BLaER1 (cell line): ENCODE results near the gene PARP6.
A peak's percentile ranks its signal among the peaks of the same experiment; 100 is the strongest.

ENCODE experiments used
- H3K27ac ChIP-seq: shearing (Covaris generic); formaldehyde crosslinking; 2 replicates; pipeline ENCODE4 v1.8.1; 2022
- H3K27me3 ChIP-seq: shearing (Covaris generic); formaldehyde crosslinking; 2 replicates; pipeline ENCODE4 v1.8.1; 2022
- H3K36me3 ChIP-seq: shearing (Covaris generic); formaldehyde crosslinking; 2 replicates; pipeline ENCODE4 v1.8.1; 2022
- H3K4me1 ChIP-seq: shearing (Covaris generic); formaldehyde crosslinking; 2 replicates; pipeline ENCODE4 v1.8.1; 2022
- H3K4me2 ChIP-seq: shearing (Covaris generic); formaldehyde crosslinking; 2 replicates; pipeline ENCODE4 v1.8.1; 2022
- H3K4me3 ChIP-seq: shearing (Covaris generic); formaldehyde crosslinking; 2 replicates; pipeline ENCODE4 v1.8.1; 2022
- H3K9ac ChIP-seq: shearing (Covaris generic); formaldehyde crosslinking; 2 replicates; pipeline ENCODE4 v1.8.1; 2022
- H3K9me3 ChIP-seq: shearing (Covaris generic); formaldehyde crosslinking; 2 replicates; pipeline ENCODE4 v1.8.1; 2022
- H4K20me1 ChIP-seq: shearing (Covaris generic); formaldehyde crosslinking; 2 replicates; pipeline ENCODE4 v1.8.1; 2022
- Cebpa-rat ChIP-seq: shearing (Covaris generic); IDR thresholded peaks from 2 replicates; pipeline ENCODE4 v1.8.1; 2022

PARP6 gene, protein sequence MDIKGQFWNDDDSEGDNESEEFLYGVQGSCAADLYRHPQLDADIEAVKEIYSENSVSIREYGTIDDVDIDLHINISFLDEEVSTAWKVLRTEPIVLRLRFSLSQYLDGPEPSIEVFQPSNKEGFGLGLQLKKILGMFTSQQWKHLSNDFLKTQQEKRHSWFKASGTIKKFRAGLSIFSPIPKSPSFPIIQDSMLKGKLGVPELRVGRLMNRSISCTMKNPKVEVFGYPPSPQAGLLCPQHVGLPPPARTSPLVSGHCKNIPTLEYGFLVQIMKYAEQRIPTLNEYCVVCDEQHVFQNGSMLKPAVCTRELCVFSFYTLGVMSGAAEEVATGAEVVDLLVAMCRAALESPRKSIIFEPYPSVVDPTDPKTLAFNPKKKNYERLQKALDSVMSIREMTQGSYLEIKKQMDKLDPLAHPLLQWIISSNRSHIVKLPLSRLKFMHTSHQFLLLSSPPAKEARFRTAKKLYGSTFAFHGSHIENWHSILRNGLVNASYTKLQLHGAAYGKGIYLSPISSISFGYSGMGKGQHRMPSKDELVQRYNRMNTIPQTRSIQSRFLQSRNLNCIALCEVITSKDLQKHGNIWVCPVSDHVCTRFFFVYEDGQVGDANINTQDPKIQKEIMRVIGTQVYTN

DNA sequence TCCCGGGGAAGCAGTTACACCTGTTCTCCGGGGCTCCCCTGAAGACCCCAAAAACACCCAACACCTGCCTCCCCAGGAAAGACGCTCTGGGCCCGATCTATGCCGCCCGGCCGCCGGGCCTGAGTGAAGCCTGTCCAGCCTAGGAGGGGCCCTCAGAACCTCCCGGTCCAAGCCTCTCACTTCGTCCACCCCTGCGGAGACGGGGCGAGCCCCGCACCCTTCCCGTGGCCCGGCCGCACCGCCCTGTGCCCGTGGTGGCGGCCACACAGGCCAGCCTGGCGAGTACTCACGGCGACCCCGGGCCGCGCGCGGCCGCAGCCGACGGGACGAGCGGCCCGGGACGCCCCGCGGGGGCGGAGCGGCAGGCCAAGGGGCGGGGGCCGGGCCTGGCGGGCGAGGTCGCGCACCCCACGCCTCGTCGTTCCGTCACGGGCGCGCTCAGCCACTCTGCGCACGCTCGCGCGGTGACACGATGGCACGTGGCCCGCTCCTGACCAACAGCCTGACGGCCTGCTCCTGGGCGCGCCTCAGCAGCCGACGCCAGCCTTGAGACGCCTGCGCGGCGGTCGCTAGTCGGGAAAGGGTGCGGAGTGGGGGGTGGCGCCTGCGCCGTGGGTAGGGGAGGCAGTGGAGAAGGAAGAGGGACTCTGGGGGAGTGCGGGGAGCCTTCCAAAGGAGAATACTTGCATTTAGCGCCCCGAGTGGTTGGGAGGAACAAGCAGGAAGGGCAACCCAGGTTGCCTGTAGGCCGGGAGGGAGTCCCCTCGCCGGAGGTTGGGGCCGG lies at the start of gene PARP6:
TSS of gene PARP6 (minus strand) at position 342 of the 784 bp plus-strand sequence. CDS start 5,077 bp downstream, outside the sequence.
- peak within 1 kb of the TSS; percentile 91 for H3K27ac ChIP-seq
- peak within 1 kb of the TSS; percentile 98 for H3K4me3 ChIP-seq
- H3K4me2 ChIP-seq, result peak within 1 kb of the TSS; percentile 93
- peaks cover 19% of the 10 kb centered on the region for H4K20me1 ChIP-seq
- H3K36me3 ChIP-seq, result peaks cover 31% of the 10 kb centered on the region
- peak within 1 kb of the TSS; percentile 95 for H3K9ac ChIP-seq
- no peak for TF ChIP-seq Cebpa-rat
- H3K27me3 ChIP-seq, result no peaks in the 10 kb centered on the region
- no peaks in the 10 kb centered on the region for H3K9me3 ChIP-seq
- H3K4me1 ChIP-seq, result peaks cover 32% of the 10 kb centered on the region

DNA sequence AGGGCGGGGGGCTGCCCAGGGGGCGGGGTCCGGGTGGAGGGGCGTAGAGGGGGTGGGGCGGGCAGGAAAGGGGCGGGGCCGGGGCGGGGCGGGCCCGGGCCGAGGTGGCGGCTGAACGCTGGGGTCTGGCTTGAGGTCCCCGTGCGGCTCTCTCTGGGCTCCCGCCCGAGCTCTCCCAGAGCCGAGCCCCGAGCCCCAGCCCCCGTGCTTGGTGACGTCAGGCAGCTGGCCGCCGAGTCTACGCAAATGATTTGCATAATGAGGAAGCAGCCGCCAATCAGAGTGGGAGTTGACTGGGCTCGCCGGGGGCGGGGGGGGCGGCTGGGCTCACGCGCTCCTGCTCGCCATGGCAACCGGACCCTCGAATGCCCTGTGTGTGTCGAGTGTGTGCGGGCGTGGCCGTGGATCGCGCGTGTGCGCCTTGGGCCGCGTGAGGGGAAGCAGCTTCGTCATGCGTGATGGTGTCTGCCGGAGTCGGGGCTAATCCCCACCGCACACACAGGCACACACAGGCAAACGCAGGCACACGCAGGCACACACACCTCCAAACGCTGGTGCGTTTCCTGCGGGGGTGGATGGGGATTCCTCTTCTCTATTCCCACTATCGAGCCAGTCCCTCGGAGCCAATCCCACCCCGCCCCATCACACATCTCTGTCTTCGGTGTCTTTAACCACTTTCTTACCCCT lies 47.8 kb upstream of the PARP6 start, which contains the start of gene CELF6:
TSS of gene CELF6 (minus strand) at position 173 of the 687 bp plus-strand sequence. CDS start 283 bp downstream, outside the sequence.
- H4K20me1 ChIP-seq, result 0 out of 2 replicates have a peak, but pooled peaks cover 6% of the 10 kb centered on the region
- H3K4me3 ChIP-seq, result peak within 1 kb of the TSS; percentile 61
- TF ChIP-seq Cebpa-rat, result no peak
- peaks cover 16% of the 10 kb centered on the region; the same call in 1 of the 2 replicates for H3K9me3 ChIP-seq
- no peak within 1 kb of the TSS for H3K27ac ChIP-seq
- peaks cover 26% of the 10 kb centered on the region for H3K4me1 ChIP-seq
- H3K4me2 ChIP-seq, result peak within 1 kb of the TSS; percentile 84
- H3K9ac ChIP-seq, result no peak within 1 kb of the TSS
- 0 out of 2 replicates have a peak, but pooled peaks cover 5% of the 10 kb centered on the region for H3K27me3 ChIP-seq
- H3K36me3 ChIP-seq, result 0 out of 2 replicates have a peak, but pooled peaks cover 6% of the 10 kb centered on the region

DNA sequence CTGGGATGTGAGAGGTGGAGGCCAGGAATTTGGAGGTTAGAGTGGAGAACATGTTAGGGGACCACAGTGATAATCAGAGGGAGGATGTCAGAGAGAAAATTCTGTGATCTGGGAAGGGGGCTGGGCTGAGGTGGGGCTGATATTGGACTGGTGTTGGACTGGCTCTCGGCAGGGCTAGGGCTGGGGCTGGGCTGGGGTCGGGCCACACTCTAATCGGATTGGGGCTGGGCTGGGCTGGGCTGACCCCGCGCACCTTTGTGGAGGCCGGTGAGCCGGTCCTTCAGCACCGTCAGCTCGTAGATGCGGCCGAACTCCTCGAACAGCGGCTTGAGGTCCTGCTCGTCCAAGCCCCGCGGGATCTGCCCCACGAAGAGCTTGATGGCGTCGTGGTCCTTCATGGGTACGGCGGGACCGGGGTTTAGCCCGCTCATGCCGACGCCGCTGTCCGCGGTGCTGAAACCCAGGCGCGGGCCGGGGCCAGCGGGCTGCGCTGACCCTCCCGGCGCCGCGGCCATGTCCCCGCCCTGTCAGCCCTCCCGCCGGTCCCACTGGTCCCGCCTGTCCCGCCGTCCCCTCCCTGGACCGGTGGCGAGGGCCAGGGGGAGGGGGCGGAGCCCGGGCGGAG lies 47.1 kb upstream of the PARP6 start:
- no peak overlapping the region for H3K9ac ChIP-seq
- H3K4me3 ChIP-seq, result no peak overlapping the region

DNA sequence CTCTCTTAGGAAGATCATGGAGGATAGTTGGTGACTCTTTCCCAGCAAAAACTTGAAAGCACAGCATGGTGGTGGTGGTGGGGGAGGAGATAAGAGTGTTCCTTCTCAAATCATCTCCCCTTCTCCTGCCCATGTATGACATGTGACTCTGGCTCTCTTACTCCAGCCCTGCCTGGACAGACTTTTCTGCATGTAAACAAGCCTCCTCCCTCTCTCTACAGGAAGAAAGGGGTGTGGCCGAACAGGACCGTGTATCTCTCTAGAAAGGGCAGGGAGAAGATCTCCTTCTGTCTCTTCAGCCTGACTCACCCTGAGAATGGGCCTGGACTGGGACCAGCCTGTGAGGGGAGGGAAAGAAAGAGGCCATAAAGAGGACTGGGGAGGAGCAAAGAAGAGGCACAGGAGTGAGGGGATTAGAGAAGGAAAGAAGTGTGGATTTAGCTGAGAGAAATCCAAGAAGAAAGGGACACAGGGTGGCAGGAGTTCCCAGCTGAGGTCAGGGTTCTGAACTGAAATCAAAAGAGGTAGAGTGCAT lies 46.1 kb upstream of the PARP6 start:
- H3K27me3 ChIP-seq, result 0 out of 2 replicates have a peak, but pooled peaks cover 5% of the 10 kb centered on the region

More for the DNA sequence above, 47.1 kb upstream of the PARP6 start:
- Histone ChIP-seq H3K27ac (no peak overlapping the region), H3K4me2 (no peak overlapping the region), H3K9me3 (peaks cover 13% of the 10 kb centered on the region; the same call in 1 of the 2 replicates), H3K27me3 (0 out of 2 replicates have a peak, but pooled peaks cover 5% of the 10 kb centered on the region), H4K20me1 (0 out of 2 replicates have a peak, but pooled peaks cover 6% of the 10 kb centered on the region), H3K4me1 (peaks cover 26% of the 10 kb centered on the region), H3K36me3 (0 out of 2 replicates have a peak, but pooled peaks cover 6% of the 10 kb centered on the region)
- no peak for TF ChIP-seq Cebpa-rat

DNA sequence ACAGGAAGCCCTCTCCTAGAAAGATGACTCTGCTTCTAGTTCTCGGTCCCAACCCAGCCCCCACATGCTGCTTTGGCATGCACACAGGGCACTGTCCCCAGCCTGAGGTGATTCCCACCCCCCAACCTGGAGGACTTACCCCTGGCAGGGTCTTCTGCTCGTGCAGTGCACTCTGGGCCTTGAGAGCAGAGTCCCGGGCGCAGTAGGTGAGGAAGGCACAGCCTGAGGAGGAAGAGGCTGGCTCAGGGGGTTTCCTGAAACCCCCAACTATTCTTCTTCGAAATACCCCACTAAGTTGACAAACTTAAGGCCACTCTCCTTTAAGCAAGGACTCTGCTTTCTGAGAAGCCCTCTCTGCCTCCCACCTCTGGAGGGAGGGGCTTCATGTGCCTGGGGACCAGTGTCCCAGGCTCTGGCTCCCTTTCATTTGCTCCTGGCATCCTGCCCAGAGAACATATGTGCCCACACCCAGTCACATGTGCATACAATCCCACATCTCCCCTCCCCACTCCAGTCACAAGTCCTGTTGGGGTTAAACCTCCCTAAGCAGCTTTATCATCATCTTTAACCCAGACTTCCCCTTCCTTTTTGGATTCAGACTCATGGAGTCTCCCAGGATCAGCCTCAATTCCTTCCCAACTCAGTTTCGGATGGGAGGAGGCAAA lies 43.5 kb upstream of the PARP6 start:
- no peak for TF ChIP-seq Cebpa-rat
- no peak overlapping the region for H3K9ac ChIP-seq
- H3K4me3 ChIP-seq, result no peak overlapping the region
- H3K4me1 ChIP-seq, result peaks cover 18% of the 10 kb centered on the region
- H4K20me1 ChIP-seq, result 0 out of 2 replicates have a peak, but pooled peaks cover 6% of the 10 kb centered on the region
- H3K27ac ChIP-seq, result no peak overlapping the region
- no peak overlapping the region for H3K4me2 ChIP-seq
- H3K9me3 ChIP-seq, result no peaks in the 10 kb centered on the region
- H3K27me3 ChIP-seq, result 0 out of 2 replicates have a peak, but pooled peaks cover 5% of the 10 kb centered on the region
- no peaks in the 10 kb centered on the region for H3K36me3 ChIP-seq

More for the DNA sequence above, 46.1 kb upstream of the PARP6 start:
- H3K36me3 ChIP-seq, result 0 out of 2 replicates have a peak, but pooled peaks cover 6% of the 10 kb centered on the region
- no peak overlapping the region for H3K27ac ChIP-seq
- no peak overlapping the region for H3K4me3 ChIP-seq
- no peak overlapping the region for H3K4me2 ChIP-seq
- TF ChIP-seq Cebpa-rat, result no peak
- H3K4me1 ChIP-seq, result peaks cover 26% of the 10 kb centered on the region
- H3K9ac ChIP-seq, result no peak overlapping the region
- 0 out of 2 replicates have a peak, but pooled peaks cover 6% of the 10 kb centered on the region for H4K20me1 ChIP-seq
- H3K9me3 ChIP-seq, result peaks cover 6% of the 10 kb centered on the region; the same call in 1 of the 2 replicates

DNA sequence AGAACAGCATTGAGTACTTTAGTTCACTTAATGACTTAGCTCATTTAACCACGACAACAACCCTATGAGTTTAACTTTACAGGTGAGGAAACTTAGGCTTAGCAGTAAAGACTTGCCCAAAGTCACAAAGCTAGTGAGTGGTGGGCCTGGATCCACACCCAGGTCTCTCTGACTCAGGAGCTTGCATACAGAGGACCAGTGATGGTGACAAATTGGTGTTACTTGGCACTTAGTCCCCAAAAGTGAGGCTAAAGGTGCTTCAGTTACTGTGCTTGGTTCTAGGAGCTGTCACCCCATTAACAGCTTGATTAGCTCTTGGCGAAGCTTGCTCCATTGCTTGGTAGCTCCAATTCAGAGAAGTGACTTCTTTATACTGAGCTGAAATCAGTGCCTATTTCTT lies 41.5 kb upstream of the PARP6 start:
- H3K4me3 ChIP-seq, result no peak overlapping the region
- H3K9me3 ChIP-seq, result no peaks in the 10 kb centered on the region
- H3K9ac ChIP-seq, result no peak overlapping the region
- H3K27ac ChIP-seq, result no peak overlapping the region
- 0 out of 2 replicates have a peak, but pooled peaks cover 2% of the 10 kb centered on the region for H4K20me1 ChIP-seq
- no peak overlapping the region for H3K4me2 ChIP-seq
- H3K27me3 ChIP-seq, result no peaks in the 10 kb centered on the region
- peaks cover 11% of the 10 kb centered on the region for H3K4me1 ChIP-seq
- no peaks in the 10 kb centered on the region for H3K36me3 ChIP-seq
- no peak for TF ChIP-seq Cebpa-rat

DNA sequence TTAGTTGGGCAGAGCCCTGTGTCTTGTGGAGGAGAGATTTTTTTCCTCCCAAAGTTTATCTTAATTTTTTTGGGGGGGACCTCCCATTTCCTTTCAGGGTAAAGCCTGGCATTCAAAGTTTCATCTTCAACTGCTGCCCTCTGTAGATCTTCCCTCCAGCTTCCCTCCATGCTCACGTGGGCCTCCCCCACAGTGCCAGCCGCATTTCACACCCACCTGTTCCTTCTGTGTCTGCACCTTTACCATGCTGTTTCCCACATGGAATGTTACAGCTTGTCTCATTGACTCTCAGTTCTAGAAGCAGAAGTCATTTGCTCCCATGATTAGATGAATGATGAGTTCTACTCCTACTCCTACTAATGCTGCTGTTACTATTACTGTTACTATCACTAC lies 41.1 kb upstream of the PARP6 start:
- H3K27me3 ChIP-seq, result no peaks in the 10 kb centered on the region
- H4K20me1 ChIP-seq, result no peaks in the 10 kb centered on the region
- H3K4me3 ChIP-seq, result no peak overlapping the region
- no peaks in the 10 kb centered on the region for H3K9me3 ChIP-seq
- H3K9ac ChIP-seq, result no peak overlapping the region
- no peak overlapping the region for H3K27ac ChIP-seq
- TF ChIP-seq Cebpa-rat, result no peak
- no peaks in the 10 kb centered on the region for H3K36me3 ChIP-seq
- peaks cover 11% of the 10 kb centered on the region for H3K4me1 ChIP-seq
- H3K4me2 ChIP-seq, result no peak overlapping the region
